GM18867 (cell line): Measurements from ENCODE around the gene GGCX.
A peak's percentile ranks its signal among the peaks of the same experiment; 100 is the strongest.
"Not testable (repeated sequence)": the region's sequence is repeated elsewhere in the genome, so short reads cannot be mapped to it uniquely, and the experiment has no call there.

ENCODE experiments used
- ATAC-seq: cut with Tn5 transposase; IDR thresholded peaks from one replicate; pipeline ENCODE4 v1.9.1; 2021; ENCODE audit warnings: mild to moderate bottlenecking, moderate library complexity; ENCODE audit not compliant: unreplicated experiment

Gene GGCX

GRCh38 chr2:85577063-85577385, 15.7 kb upstream of the GGCX start:
- ATAC-seq: no peak

- no peak for ATAC-seq
Measured at GRCh38 chr2:85575739-85576138, 14.4 kb upstream of the GGCX start.

- ATAC-seq: no peak
Measured at GRCh38 chr2:85566265-85566664, 5.0 kb upstream of the GGCX start.

- no peak for ATAC-seq
Measured at GRCh38 chr2:85564144-85564563, 2.9 kb upstream of the GGCX start.

GRCh38 chr2:85560812-85561279, 447 bp downstream of the GGCX start:
- ATAC-seq: peak; percentile 24

GRCh38 chr2:85560403-85560726, 928 bp downstream of the GGCX start:
- not testable (repeated sequence) for ATAC-seq

GRCh38 chr2:85558160-85558559, 3.1 kb downstream of the GGCX start:
- ATAC-seq: no peak

GRCh38 chr2:85557130-85557529, 4.2 kb downstream of the GGCX start:
- no peak for ATAC-seq

GRCh38 chr2:85554980-85555612, 6.2 kb downstream of the GGCX start:
- no peak for ATAC-seq

- no peak for ATAC-seq
Measured at GRCh38 chr2:85553184-85553583, 8.1 kb downstream of the GGCX start.

- peak; percentile 75 for ATAC-seq
Measured at GRCh38 chr2:85551698-85552678, 9.3 kb downstream of the GGCX start.

- no peak for ATAC-seq
Measured at GRCh38 chr2:85550486-85550885, 10.8 kb downstream of the GGCX start.

- no peak for ATAC-seq
Measured at GRCh38 chr2:85549826-85550225, 11.5 kb downstream of the GGCX start.

GRCh38 chr2:85549095-85549494, 12.2 kb downstream of the GGCX start:
- no peak for ATAC-seq

GRCh38 chr2:85548608-85548900, 12.7 kb downstream of the GGCX start:
- no peak for ATAC-seq

GRCh38 chr2:85547859-85548607, 13.3 kb downstream of the GGCX start:
- no peak for ATAC-seq

GRCh38 chr2:85547089-85547858, 14.0 kb downstream of the GGCX start:
- no peak for ATAC-seq

GRCh38 chr2:85545780-85546240, 15.5 kb downstream of the GGCX start:
- ATAC-seq: no peak

- not testable (repeated sequence) for ATAC-seq
Measured at GRCh38 chr2:85544915-85545779, 16.1 kb downstream of the GGCX start.

GRCh38 chr2:85544254-85544691, 17.0 kb downstream of the GGCX start:
- not testable (repeated sequence) for ATAC-seq
